Aortic smooth muscle cell (primary cell): ENCODE results near the gene RFPL4A. TPM values are rescaled to one million over a fixed set of nuclear protein-coding genes. Genes with fewer than 3 reads are reported as not detected.

ENCODE experiments used
- total RNA-seq: library from RNA; depleted of rRNA; stranded (reverse); fragments of >200 nt; gene quantifications from 2 replicates; pipeline ENCODE4 v1.2.3, GENCODE V29; 2014

Gene RFPL4A
- total RNA-seq: not detected in 2 replicates

GRCh38 chr19:55758797-55759196 is at the start of gene RFPL4A:
TSS of gene RFPL4A (plus strand) at chr19:55759097. CDS start at chr19:55761801, 2,704 bp downstream.

GRCh38 chr19:55738302-55738701 is 20.6 kb upstream of the RFPL4A start, which contains the start of gene NLRP9:
TSS of gene NLRP9 (minus strand) at chr19:55738402. CDS start at chr19:55738374, 28 bp downstream.

DNA sequence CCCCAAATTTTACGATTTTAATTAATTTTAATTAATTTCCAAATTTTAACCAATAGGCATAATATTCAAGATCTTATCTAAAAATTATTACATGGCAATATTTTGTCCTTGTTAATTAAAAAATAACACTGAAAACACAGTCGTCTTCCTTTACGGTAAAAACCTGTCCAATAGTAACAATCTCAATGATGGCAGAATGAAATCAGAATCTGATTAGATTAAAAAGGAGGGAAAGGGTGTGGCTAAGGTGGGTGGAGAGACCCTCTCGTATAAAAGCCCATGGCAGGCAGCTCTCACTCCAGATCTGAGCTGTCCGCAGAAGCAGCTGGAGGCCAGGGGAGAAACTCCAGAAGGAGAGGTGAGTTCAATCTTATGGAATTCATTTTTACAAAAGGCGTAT is 9.9 kb downstream of the RFPL4A start, which contains the start of gene RFPL4AL1:
TSS of gene RFPL4AL1 (plus strand) at position 301 of the 400 bp plus-strand sequence. CDS start 2,687 bp downstream, outside the sequence.

Other genes with a start within 250 kb of the RFPL4A start
- gene SBK2, start 222.0 kb upstream of the RFPL4A start, total RNA-seq: not detected in 2 replicates
- 0.19 TPM in 1 of 2 replicates, not detected in the other for gene SBK3, start 213.6 kb upstream of the RFPL4A start, total RNA-seq
- 2.1 and 3.0 TPM in 2 replicates for gene ZNF579, start 178.2 kb upstream of the RFPL4A start, total RNA-seq
- gene FIZ1, start 159.6 kb upstream of the RFPL4A start, total RNA-seq: 1.9 and 2.1 TPM in 2 replicates
- gene ZNF524, start 158.8 kb upstream of the RFPL4A start, total RNA-seq: 10.1 and 11.9 TPM in 2 replicates
- 0.66 and 1.3 TPM in 2 replicates for gene ZNF865, start 153.4 kb upstream of the RFPL4A start, total RNA-seq
- 3.6 and 3.9 TPM in 2 replicates for gene ZNF784, start 134.5 kb upstream of the RFPL4A start, total RNA-seq
- 5.5 and 5.8 TPM in 2 replicates for gene ZNF580, start 118.1 kb upstream of the RFPL4A start, total RNA-seq
- gene ZNF581, start 115.4 kb upstream of the RFPL4A start, total RNA-seq: 11.4 and 13.4 TPM in 2 replicates
- gene CCDC106, start 110.9 kb upstream of the RFPL4A start, total RNA-seq: 8.9 and 9.5 TPM in 2 replicates
- 87.6 and 108 TPM in 2 replicates for gene U2AF2, start 104.1 kb upstream of the RFPL4A start, total RNA-seq
- 44.5 and 80.6 TPM in 2 replicates for gene EPN1, start 83.9 kb upstream of the RFPL4A start, total RNA-seq
- not detected in 2 replicates for gene NLRP9, start 20.7 kb upstream of the RFPL4A start, total RNA-seq
- gene RFPL4AL1, start 10.0 kb downstream of the RFPL4A start, total RNA-seq: not detected in 2 replicates
- gene NLRP11, start 72.9 kb downstream of the RFPL4A start, total RNA-seq: not detected in 2 replicates
- gene NLRP4, start 77.4 kb downstream of the RFPL4A start, total RNA-seq: not detected in 2 replicates
- gene NLRP13, start 173.2 kb downstream of the RFPL4A start, total RNA-seq: not detected in 2 replicates
- gene NLRP8, start 188.7 kb downstream of the RFPL4A start, total RNA-seq: not detected in 2 replicates
- not detected in 2 replicates for gene NLRP5, start 227.7 kb downstream of the RFPL4A start, total RNA-seq